Endothelial cell (in vitro differentiated cells): ENCODE data around the gene NSD2. TPM values are rescaled to one million over a fixed set of nuclear protein-coding genes. Genes with fewer than 3 reads are reported as not detected.
A peak's percentile ranks its signal among the peaks of the same experiment; 100 is the strongest.
"Not testable (repeated sequence)": the region's sequence is repeated elsewhere in the genome, so short reads cannot be mapped to it uniquely, and the experiment has no call there.

ENCODE experiments used
- DNase-seq: peaks from one replicate; pipeline ENCODE4 v3.0.0; 2021; ENCODE audit warnings: low spot score
- H3K27ac Mint-ChIP-seq: one replicate; pipeline ENCODE4 v1.8.0; 2021; ENCODE audit warnings: mixed read lengths, inconsistent platforms; ENCODE audit not compliant: unreplicated experiment
- H3K27me3 Mint-ChIP-seq: one replicate; pipeline ENCODE4 v1.8.0; 2021; ENCODE audit warnings: mild to moderate bottlenecking, moderate library complexity, mixed read lengths, inconsistent platforms; ENCODE audit not compliant: unreplicated experiment
- H3K36me3 Mint-ChIP-seq: one replicate; pipeline ENCODE4 v1.8.0; 2021; ENCODE audit warnings: mild to moderate bottlenecking, low read depth, mixed read lengths, inconsistent platforms; ENCODE audit not compliant: unreplicated experiment
- H3K4me1 Mint-ChIP-seq: one replicate; pipeline ENCODE4 v1.8.0; 2021; ENCODE audit warnings: mild to moderate bottlenecking, mixed read lengths, inconsistent platforms; ENCODE audit not compliant: unreplicated experiment
- H3K4me3 Mint-ChIP-seq: one replicate; pipeline ENCODE4 v1.8.0; 2021; ENCODE audit warnings: mild to moderate bottlenecking, mixed read lengths, inconsistent platforms; ENCODE audit not compliant: unreplicated experiment
- H3K9me3 Mint-ChIP-seq: one replicate; pipeline ENCODE4 v1.8.0; 2021; ENCODE audit warnings: mixed read lengths, inconsistent platforms; ENCODE audit not compliant: unreplicated experiment
- total RNA-seq: library from RNA; stranded (reverse); fragmentation: NEBNext Ultra II Directional; extraction: Animal tissue kit (Norgen Biotek cat#: 25700); gene quantifications from one replicate; pipeline ENCODE4 v1.2.1, GENCODE V29; 2021; ENCODE audit not compliant: unreplicated experiment
- TF ChIP-seq, protein P1 (sequence below): fragments of 200-600 bp; sonication (generic); IDR thresholded peaks from one replicate; pipeline ENCODE4 v1.5.0; 2021; ENCODE audit warnings: antibody characterized with exemption; ENCODE audit not compliant: unreplicated experiment

NSD2 gene
- total RNA-seq, 1 donor from 2014 or later, result 93.5 TPM

DNA sequence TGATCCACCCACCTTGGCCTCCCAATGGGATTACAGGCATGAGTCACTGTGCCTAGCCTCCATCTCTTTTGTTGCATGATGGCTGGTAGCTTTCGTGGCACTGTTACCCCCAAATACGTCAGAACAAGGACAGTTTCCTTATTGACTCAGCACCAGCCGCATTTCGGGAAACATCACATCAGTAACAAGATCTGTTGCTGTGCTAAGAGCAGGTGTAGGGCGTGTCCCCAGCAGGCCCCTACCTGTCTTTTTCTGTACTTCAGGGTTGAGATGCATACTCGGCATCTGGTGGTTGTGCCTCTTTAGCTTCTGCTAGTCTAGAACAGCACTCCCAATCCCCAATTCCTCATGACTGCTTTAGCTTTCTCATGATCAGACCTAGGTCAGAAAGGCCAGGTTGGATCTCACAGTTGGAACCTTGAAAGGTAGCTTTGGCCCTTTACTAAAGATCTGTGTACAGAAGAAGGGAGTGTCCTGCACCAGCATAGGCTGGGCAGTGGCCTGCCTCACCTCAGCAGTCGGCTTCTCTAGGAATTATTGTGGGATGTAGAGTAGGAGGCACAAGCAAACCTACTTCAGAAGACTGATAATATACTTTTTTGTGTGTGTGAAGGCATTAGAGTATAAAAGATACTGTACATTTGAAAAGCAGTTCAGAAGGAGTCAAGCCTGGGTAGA is 36.8 kb downstream of the NSD2 start:
- no peaks in the 10 kb centered on the region for H3K9me3 Mint-ChIP-seq
- TF ChIP-seq, protein P1, sequence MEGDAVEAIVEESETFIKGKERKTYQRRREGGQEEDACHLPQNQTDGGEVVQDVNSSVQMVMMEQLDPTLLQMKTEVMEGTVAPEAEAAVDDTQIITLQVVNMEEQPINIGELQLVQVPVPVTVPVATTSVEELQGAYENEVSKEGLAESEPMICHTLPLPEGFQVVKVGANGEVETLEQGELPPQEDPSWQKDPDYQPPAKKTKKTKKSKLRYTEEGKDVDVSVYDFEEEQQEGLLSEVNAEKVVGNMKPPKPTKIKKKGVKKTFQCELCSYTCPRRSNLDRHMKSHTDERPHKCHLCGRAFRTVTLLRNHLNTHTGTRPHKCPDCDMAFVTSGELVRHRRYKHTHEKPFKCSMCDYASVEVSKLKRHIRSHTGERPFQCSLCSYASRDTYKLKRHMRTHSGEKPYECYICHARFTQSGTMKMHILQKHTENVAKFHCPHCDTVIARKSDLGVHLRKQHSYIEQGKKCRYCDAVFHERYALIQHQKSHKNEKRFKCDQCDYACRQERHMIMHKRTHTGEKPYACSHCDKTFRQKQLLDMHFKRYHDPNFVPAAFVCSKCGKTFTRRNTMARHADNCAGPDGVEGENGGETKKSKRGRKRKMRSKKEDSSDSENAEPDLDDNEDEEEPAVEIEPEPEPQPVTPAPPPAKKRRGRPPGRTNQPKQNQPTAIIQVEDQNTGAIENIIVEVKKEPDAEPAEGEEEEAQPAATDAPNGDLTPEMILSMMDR, result no peak
- no peak for DNase-seq
- peaks cover 10% of the 10 kb centered on the region for H3K36me3 Mint-ChIP-seq
- H3K4me1 Mint-ChIP-seq, result peaks cover 4% of the 10 kb centered on the region
- H3K4me3 Mint-ChIP-seq, result no peak overlapping the region
- no peak overlapping the region for H3K27ac Mint-ChIP-seq
- H3K27me3 Mint-ChIP-seq, result no peaks in the 10 kb centered on the region

- H3K9me3 Mint-ChIP-seq, H3K4me1 Mint-ChIP-seq, DNase-seq, H3K27ac Mint-ChIP-seq, H3K36me3 Mint-ChIP-seq, H3K4me3 Mint-ChIP-seq, H3K27me3 Mint-ChIP-seq: not testable (repeated sequence)
Observed at GRCh38 chr4:1909696-1910095, 38.5 kb downstream of the NSD2 start.

GRCh38 chr4:1910643-1911042 is 39.5 kb downstream of the NSD2 start:
- peak; percentile 67 for DNase-seq
- TF ChIP-seq, protein P1, result no peak
- Mint-ChIP-seq H3K27ac (no peak overlapping the region), H3K36me3 (peaks cover 4% of the 10 kb centered on the region), H3K4me3 (no peak overlapping the region), H3K4me1 (peaks cover 4% of the 10 kb centered on the region), H3K9me3 (no peaks in the 10 kb centered on the region), H3K27me3 (no peaks in the 10 kb centered on the region)

GRCh38 chr4:1911316-1911715 is 40.1 kb downstream of the NSD2 start:
- not testable (repeated sequence) for DNase-seq, H3K4me1 Mint-ChIP-seq, H3K9me3 Mint-ChIP-seq, H3K27me3 Mint-ChIP-seq, H3K27ac Mint-ChIP-seq, H3K36me3 Mint-ChIP-seq, H3K4me3 Mint-ChIP-seq

DNA sequence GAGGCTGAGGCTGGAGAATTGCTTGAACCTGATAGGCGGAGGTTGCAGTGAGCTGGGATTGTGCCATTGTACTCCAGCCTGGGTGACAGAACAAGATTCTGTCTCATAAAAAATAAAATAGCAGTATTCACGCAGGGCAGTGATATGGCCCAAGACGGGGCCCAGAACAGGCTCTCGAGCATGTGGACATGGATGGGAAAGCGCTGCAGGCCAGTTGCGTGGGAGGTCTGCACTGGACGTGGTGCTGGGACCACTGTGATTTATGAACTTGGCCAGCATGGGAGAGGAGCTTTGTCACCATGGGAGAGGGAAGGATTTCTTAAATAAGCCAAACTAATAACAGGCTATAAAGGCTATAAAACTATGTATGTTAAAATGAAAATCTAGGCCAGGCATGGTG is 51.6 kb downstream of the NSD2 start:
- DNase-seq, result no peak
- Mint-ChIP-seq H3K9me3 (no peaks in the 10 kb centered on the region), H3K36me3 (peaks cover 5% of the 10 kb centered on the region), H3K27me3 (no peaks in the 10 kb centered on the region), H3K27ac (no peak overlapping the region), H3K4me1 (no peaks in the 10 kb centered on the region), H3K4me3 (no peak overlapping the region)
- TF ChIP-seq, protein P1, result no peak

GRCh38 chr4:1927675-1928074 is 56.5 kb downstream of the NSD2 start:
- H3K4me3 Mint-ChIP-seq, result no peak overlapping the region
- H3K27me3 Mint-ChIP-seq, result no peaks in the 10 kb centered on the region
- no peaks in the 10 kb centered on the region for H3K4me1 Mint-ChIP-seq
- H3K9me3 Mint-ChIP-seq, result no peaks in the 10 kb centered on the region
- TF ChIP-seq, protein P1, result no peak
- peaks cover 11% of the 10 kb centered on the region for H3K36me3 Mint-ChIP-seq
- no peak overlapping the region for H3K27ac Mint-ChIP-seq
- no peak for DNase-seq
